Measurements from ENCODE around the gene MGAT4A. TPM values are rescaled to one million over a fixed set of nuclear protein-coding genes. Genes with fewer than 3 reads are reported as not detected.

Gene MGAT4A
- total RNA-seq, 2 experiments from 2014 or later: 200 to 204 TPM

GRCh38 chr2:98693477-98693876 lies 37.5 kb downstream of the MGAT4A start:
- Mint-ChIP-seq H3K27ac (peak overlapping the region; percentile 75), H3K9me3 (no peaks in the 10 kb centered on the region), H3K4me3 (peak overlapping the region; percentile 42), H3K4me1 (ENCODE audit: low read depth) (peaks cover 92% of the 10 kb centered on the region), H3K36me3 (ENCODE audit: low read depth) (peaks cover 59% of the 10 kb centered on the region), H3K27me3 (no peaks in the 10 kb centered on the region)
- TF ChIP-seq CTCF (IDR thresholded peaks at IDR 0.05): no peak
- peaks cover 67% of the 10 kb centered on the region for H3K4me1 ChIP-seq (ENCODE audit: insufficient read depth, low read length)
- no peaks in the 10 kb centered on the region for H3K9me3 ChIP-seq (ENCODE audit: control insufficient read depth in 1 of 2, insufficient read depth in 1 of 2, low read length in 2 of 2)
- POLR2A ChIA-PET: interaction anchor here (1.2 to 3.5 kb wide), 6 partner anchors 8 to 78 kb away, joined by 3 to 19 read pairs (median 6); partner anchors contain the start of gene MGAT4A
- DNase-seq: peak in 2 of 14 experiments; percentile 22 to 31
- H3K27ac ChIP-seq (ENCODE audit: low read depth in 1 of 2, low read length in 2 of 2): peak overlapping the region in 1 of 2 donors; percentile 30
- peak; percentile 60 for ATAC-seq (ENCODE audit: poor library complexity)
- no peak overlapping the region for H3K4me3 ChIP-seq (ENCODE audit: low read length)
- peaks cover 15% of the 10 kb centered on the region for H3K36me3 ChIP-seq (ENCODE audit: insufficient read depth, low read length)
- CTCF ChIA-PET: interaction anchor here (0.7 to 1.8 kb wide), 6 partner anchors 13 to 78 kb away, joined by 3 to 7 read pairs (median 4); no protein-coding TSS in a partner anchor
- intact Hi-C loops (cut with DNase I, micrococcal nuclease): loop anchor here in 1 of 2 experiments (2.0 to 5.0 kb wide), 3 partner anchors 17 to 37 kb away; no protein-coding TSS in a partner anchor
- no peaks in the 10 kb centered on the region for H3K27me3 ChIP-seq (ENCODE audit: control insufficient read depth in 1 of 2, insufficient read depth in 2 of 2, low read length in 2 of 2)

- Histone ChIP-seq H3K27me3 (ENCODE audit: control insufficient read depth in 1 of 2, insufficient read depth in 2 of 2, low read length in 2 of 2) (no peaks in the 10 kb centered on the region), H3K4me3 (ENCODE audit: low read length) (no peak overlapping the region), H3K27ac (ENCODE audit: low read depth in 1 of 2, low read length in 2 of 2) (peak overlapping the region in 1 of 2 donors; percentile 30), H3K36me3 (ENCODE audit: insufficient read depth, low read length) (peaks cover 23% of the 10 kb centered on the region), H3K4me1 (ENCODE audit: insufficient read depth, low read length) (peaks cover 72% of the 10 kb centered on the region), H3K9me3 (ENCODE audit: control insufficient read depth in 1 of 2, insufficient read depth in 1 of 2, low read length in 2 of 2) (no peaks in the 10 kb centered on the region)
- peak in 1 of 14 experiments; percentile 27 for DNase-seq
- Mint-ChIP-seq H3K4me1 (ENCODE audit: low read depth) (peaks cover 92% of the 10 kb centered on the region), H3K4me3 (peak overlapping the region; percentile 32), H3K27ac (peak overlapping the region; percentile 75), H3K27me3 (no peaks in the 10 kb centered on the region), H3K9me3 (no peaks in the 10 kb centered on the region), H3K36me3 (ENCODE audit: low read depth) (peaks cover 61% of the 10 kb centered on the region)
- TF ChIP-seq CTCF (IDR thresholded peaks at IDR 0.05): no peak
- POLR2A ChIA-PET: interaction anchor here (0.5 to 3.5 kb wide), 13 partner anchors 12 to 79 kb away, joined by 3 to 19 read pairs (median 3); partner anchors contain the start of gene MGAT4A
- intact Hi-C loops (cut with DNase I, micrococcal nuclease): loop anchor here in 1 of 2 experiments (2.0 to 5.0 kb wide), 3 partner anchors 18 to 36 kb away; no protein-coding TSS in a partner anchor
- CTCF ChIA-PET: interaction anchor here (0.6 to 2.1 kb wide), 9 partner anchors 9 to 79 kb away, joined by 3 to 10 read pairs (median 3); partner anchors contain the start of gene MGAT4A
- ATAC-seq (ENCODE audit: poor library complexity): peak; percentile 28
These were observed 38.6 kb downstream of the MGAT4A start for GRCh38 chr2:98692090-98693054.

- peaks cover 92% of the 10 kb centered on the region for H3K4me1 Mint-ChIP-seq (ENCODE audit: low read depth)
- no peaks in the 10 kb centered on the region for H3K27me3 Mint-ChIP-seq
- intact Hi-C loops (cut with DNase I, micrococcal nuclease): loop anchor here in 1 of 2 experiments (5.0 kb wide), 1 partner anchor 36 kb away; no protein-coding TSS in a partner anchor
- no peak for TF ChIP-seq CTCF (IDR thresholded peaks at IDR 0.05)
- POLR2A ChIA-PET: interaction anchor here (1.1 to 3.5 kb wide), 6 partner anchors 13 to 80 kb away, joined by 3 to 19 read pairs (median 5); partner anchors contain the start of gene MGAT4A
- H3K4me1 ChIP-seq (ENCODE audit: insufficient read depth, low read length): peaks cover 65% of the 10 kb centered on the region
- H3K36me3 ChIP-seq (ENCODE audit: insufficient read depth, low read length): peaks cover 23% of the 10 kb centered on the region
- CTCF ChIA-PET: interaction anchor here (0.6 to 2.1 kb wide), 5 partner anchors 20 to 39 kb away, joined by 3 to 10 read pairs (median 3); partner anchors contain the start of gene MGAT4A
- DNase-seq (peak in 4 of 14 experiments; percentile 14 to 30 (median 25)), ATAC-seq (ENCODE audit: poor library complexity) (peak; percentile 72)
- H3K4me3 Mint-ChIP-seq: no peak overlapping the region
- H3K27me3 ChIP-seq (ENCODE audit: control insufficient read depth in 1 of 2, insufficient read depth in 2 of 2, low read length in 2 of 2): no peaks in the 10 kb centered on the region
- no peak overlapping the region for H3K4me3 ChIP-seq (ENCODE audit: low read length)
- no peaks in the 10 kb centered on the region for H3K9me3 Mint-ChIP-seq
- no peaks in the 10 kb centered on the region for H3K9me3 ChIP-seq (ENCODE audit: control insufficient read depth in 1 of 2, insufficient read depth in 1 of 2, low read length in 2 of 2)
- peak overlapping the region; percentile 92 for H3K27ac Mint-ChIP-seq
- H3K36me3 Mint-ChIP-seq (ENCODE audit: low read depth): peaks cover 62% of the 10 kb centered on the region
- peak overlapping the region in 1 of 2 donors; percentile 30 for H3K27ac ChIP-seq (ENCODE audit: low read depth in 1 of 2, low read length in 2 of 2)
These were observed 39.6 kb downstream of the MGAT4A start for GRCh38 chr2:98691303-98691702.
